T1000 (cell line): ENCODE data around the gene RNASE1.
"Not testable (repeated sequence)": the region's sequence is repeated elsewhere in the genome, so short reads cannot be mapped to it uniquely, and the experiment has no call there.

Source experiments
- DNase-seq: peaks from one replicate; lab custom pipeline; 2025; ENCODE audit warnings: mixed read lengths; lab: John Stamatoyannopoulos, UW

Gene RNASE1

DNA sequence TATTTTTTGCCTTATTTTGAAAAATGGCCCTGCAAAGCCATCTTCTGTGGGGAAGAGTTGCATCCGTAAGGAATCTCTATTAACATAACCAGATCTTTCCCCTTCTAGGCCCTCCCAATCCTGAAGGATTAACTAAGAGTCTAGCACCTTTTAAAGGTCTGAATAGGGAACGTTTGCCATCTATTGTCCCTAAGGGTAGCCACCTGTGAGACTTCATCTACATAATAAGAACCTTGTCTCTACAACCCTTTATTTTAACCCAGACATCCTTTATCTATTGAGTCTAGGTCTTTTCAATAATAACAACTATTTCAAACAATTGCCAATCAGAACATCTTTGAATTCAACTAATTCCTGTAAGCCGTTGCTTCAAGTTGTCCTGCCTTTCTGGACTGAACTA is 30.0 kb downstream of the RNASE1 start:
- DNase-seq: no peak

DNA sequence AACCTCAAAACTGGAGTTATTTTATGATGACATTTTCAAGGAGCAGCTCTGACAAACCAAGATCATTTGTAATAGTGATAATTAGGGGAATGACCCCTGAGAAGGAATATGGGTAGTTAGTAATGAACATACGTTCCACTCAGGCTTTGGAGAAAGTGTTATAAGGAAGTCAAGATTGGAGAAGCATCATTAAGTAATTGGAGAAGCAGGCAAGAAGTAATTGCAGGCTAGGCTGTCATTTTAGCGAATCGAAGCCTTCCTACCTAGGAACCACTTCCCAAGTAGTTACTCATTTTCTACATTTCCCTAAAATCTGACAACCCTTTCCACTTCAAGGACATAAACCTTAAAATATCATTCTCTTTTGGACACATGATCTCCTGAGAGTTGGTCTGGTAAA is 33.2 kb downstream of the RNASE1 start:
- DNase-seq: no peak

DNA sequence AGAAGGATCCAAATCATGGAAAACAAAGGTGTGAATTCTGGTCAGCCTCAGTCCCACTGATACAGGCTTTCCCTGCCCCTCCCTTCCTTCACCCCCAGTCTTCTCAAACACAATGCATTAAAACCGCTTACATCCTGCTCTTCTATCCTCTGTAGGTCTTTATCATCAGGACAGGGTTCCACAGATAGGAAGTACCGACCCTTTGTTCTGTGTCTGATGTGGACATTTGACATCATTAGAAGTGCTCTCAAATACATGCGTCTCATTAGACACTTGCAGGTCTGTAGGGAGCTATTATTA is 34.1 kb downstream of the RNASE1 start:
- no peak for DNase-seq

DNA sequence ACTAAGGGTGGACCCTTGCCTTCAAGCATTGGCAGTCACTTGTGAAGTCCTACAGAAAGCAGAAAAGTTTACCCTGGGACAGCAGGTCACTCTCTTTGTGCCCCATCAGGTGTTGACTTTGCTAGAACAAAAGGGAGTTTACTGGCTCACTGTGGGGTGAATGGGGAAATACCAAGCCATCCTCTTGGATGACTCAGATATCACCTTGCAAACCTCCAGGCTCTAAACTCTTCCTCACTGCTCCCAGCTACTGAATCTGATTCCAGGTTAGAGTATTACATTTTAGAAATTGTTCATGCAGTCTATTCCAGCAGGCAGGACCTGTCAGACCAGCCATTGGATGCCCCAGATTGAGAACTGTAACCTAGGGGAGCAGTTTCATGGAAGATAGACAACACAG is 41.7 kb downstream of the RNASE1 start:
- no peak for DNase-seq

DNA sequence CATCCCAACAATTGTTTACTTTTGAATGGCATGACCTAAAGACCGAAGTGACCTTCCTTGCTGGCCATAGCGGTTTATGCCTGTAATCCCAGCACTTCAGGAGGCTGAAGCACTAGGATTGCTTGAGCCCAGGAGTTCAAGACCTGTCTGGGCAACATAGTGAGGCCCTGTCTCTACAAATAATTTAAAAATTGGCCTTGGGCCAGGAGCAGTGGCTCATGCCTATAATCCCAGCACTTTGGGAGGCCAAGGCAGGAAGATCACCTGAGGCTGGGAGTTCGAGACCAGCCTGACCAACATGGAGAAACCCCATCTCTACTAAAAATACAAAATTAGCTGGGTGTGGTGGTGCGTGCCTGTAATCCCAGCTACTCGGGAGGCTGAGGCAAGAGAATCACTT is 43.2 kb downstream of the RNASE1 start:
- DNase-seq: not testable (repeated sequence)

DNA sequence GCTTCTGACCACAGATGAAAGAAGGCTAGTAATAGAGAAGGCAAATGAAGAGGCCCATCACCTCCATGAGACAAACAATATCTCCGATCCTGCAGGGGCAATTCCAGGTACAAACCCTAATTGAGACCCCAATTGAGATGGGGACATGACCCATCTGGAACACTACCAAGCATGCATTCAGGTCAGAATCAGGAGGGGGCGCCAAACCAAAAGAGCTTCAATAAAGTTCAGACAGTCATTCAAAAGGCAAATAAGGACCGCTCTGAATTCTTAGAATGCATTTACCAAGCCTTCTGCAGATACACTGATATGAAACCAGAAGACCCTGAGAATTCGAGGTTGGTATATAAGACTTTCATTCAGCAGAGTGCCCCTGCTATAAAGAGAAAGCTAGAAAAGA is 44.7 kb downstream of the RNASE1 start:
- DNase-seq: no peak

DNA sequence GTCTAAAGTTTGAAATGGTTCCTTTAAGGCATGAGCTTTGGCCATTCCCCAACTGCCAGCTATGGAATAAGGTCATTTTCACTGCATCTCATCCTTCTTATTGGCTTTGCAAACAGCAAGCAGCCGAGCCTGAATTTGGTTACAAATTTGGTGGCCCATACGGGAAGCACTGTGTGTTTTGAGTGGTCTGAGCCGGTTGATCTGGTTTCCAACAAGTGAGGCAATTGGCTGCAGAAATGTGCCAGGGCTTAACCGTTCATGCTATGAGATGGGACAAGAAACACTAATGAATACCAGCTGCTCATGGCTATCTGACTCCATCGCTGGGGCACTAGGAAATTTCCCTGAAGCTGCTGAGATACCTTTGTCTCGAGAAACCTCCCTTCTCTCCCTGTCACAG is 47.6 kb downstream of the RNASE1 start:
- no peak for DNase-seq

DNA sequence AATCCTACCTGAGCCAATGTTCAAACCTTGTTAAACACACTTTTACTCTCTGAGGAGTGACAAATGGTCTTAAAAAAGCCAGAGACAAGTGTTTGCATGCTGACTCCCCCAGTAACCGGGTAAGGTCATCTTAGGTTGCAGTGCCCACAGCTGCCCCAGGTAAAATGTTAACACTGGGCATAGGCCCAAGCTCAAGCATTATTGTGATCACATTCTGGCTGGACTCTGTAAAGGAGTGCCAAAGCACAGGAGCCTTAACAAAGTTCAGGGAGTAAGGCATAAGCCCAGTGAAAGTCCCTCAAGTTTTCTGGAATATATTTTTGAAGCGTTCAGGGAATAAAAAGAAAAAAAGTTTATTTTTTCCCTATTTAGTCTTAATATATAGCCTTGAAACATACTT is 48.3 kb downstream of the RNASE1 start:
- DNase-seq: no peak

DNA sequence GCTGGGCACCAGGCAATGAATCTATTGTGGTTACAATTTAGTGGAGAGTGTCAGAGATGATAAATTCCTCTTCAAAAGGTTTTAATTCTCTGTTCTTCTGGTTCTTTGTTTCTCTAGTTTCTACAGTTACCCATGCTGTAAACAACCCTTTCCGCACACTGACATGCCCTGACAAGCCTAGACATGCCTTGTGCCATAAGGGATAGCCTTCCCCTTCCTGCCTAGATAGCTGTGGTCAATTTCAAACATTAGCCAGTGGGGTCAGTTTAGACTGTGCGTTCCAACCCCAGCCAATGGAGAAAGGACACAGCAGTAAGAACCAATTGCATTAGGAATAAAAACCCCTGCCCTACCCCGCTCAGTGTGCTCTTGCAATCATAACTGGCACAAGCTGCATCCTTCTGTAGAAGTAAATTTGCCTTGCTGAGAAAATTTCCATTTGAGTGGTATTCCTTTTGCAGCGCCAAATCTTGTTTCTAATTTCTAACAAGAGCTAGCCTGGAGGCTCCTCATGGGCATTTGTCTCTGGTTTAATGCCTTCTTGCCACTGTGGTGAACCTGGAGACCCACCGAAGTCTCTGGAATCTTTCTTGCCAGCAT is 50.6 kb downstream of the RNASE1 start:
- no peak for DNase-seq
